Loucy (cell line): ENCODE measurements around the gene ARSG.
A peak's percentile ranks its signal among the peaks of the same experiment; 100 is the strongest.

Experiments
- H2AFZ ChIP-seq: fragments of 200-600 bp; sonication (generic); 2 replicates; pipeline ENCODE4 v1.6.0; 2016; ENCODE audit warnings: antibody characterized with exemption, mild to moderate bottlenecking, low read length, moderate library complexity
- H3F3A ChIP-seq: fragments of 200-600 bp; 2 replicates; pipeline ENCODE4 v1.6.0; 2016; ENCODE audit warnings: antibody characterized with exemption, low read depth, mild to moderate bottlenecking
- H3K27me3 ChIP-seq: fragments of 200-600 bp; sonication (generic); 2 replicates; pipeline ENCODE4 v1.6.1; 2014; ENCODE audit warnings: low read length, mild to moderate bottlenecking; ENCODE audit not compliant: insufficient read depth, poor library complexity, severe bottlenecking
- H3K36me3 ChIP-seq: fragments of 200-600 bp; sonication (generic); 2 replicates; pipeline ENCODE4 v1.6.1; 2016; ENCODE audit warnings: low read length; ENCODE audit not compliant: insufficient read depth
- H3K4me1 ChIP-seq: fragments of 200-600 bp; sonication (generic); 2 replicates; pipeline ENCODE4 v1.5.1; 2014; ENCODE audit warnings: low read length, mild to moderate bottlenecking; ENCODE audit not compliant: insufficient read depth, poor library complexity, severe bottlenecking
- H3K4me2 ChIP-seq: fragments of 200-600 bp; sonication (generic); 2 replicates; pipeline ENCODE4 v1.6.0; 2014; ENCODE audit warnings: antibody characterized with exemption, low read length, low read depth, mild to moderate bottlenecking; ENCODE audit not compliant: poor library complexity, severe bottlenecking
- H3K4me3 ChIP-seq: fragments of 200-600 bp; sonication (generic); 2 replicates; pipeline ENCODE4 v1.5.1; 2014; ENCODE audit warnings: low read length, mild to moderate bottlenecking, mixed read lengths; ENCODE audit not compliant: poor library complexity, severe bottlenecking
- H3K79me2 ChIP-seq: fragments of 200-600 bp; sonication (generic); 2 replicates; pipeline ENCODE4 v1.6.1; 2014; ENCODE audit warnings: low read length; ENCODE audit not compliant: insufficient read depth
- H3K9ac ChIP-seq: fragments of 200-600 bp; sonication (generic); 2 replicates; pipeline ENCODE4 v1.6.0; 2014; ENCODE audit warnings: mild to moderate bottlenecking, low read depth, low read length, moderate library complexity; ENCODE audit not compliant: poor library complexity, severe bottlenecking
- H3K9me2 ChIP-seq: fragments of 200-600 bp; sonication (generic); replicated peaks from 2 replicates; pipeline ENCODE4 v1.6.1; 2016; ENCODE audit warnings: low read depth, low read length, mixed read lengths
- H3K9me3 ChIP-seq: fragments of 200-600 bp; sonication (generic); 2 replicates; pipeline ENCODE4 v1.6.1; 2014; ENCODE audit warnings: mild to moderate bottlenecking, antibody characterized with exemption, low read length, low read depth; ENCODE audit not compliant: insufficient read depth
- H4K20me1 ChIP-seq: fragments of 200-600 bp; sonication (generic); 2 replicates; pipeline ENCODE4 v1.6.0; 2014; ENCODE audit warnings: antibody characterized with exemption, low read length, mild to moderate bottlenecking; ENCODE audit not compliant: insufficient read depth, poor library complexity, severe bottlenecking
- CTCF ChIP-seq: fragments of 200-600 bp; sonication (generic); conservative IDR thresholded peaks from 2 replicates; pipeline ENCODE4 v1.5.1; 2014; ENCODE audit warnings: mild to moderate bottlenecking, antibody characterized with exemption, low read length
- EZH2phosphoT487 ChIP-seq: fragments of 200-600 bp; IDR thresholded peaks from 2 replicates; pipeline ENCODE4 v1.6.1; 2018; ENCODE audit warnings: antibody characterized with exemption, mild to moderate bottlenecking, moderate library complexity, borderline replicate concordance

Gene ARSG

GRCh38 chr17:68452724-68453290 lies 161.5 kb downstream of the ARSG start:
- H3K4me1 ChIP-seq: peaks cover 21% of the 10 kb centered on the region
- H3K4me3 ChIP-seq: no peak overlapping the region
- TF ChIP-seq EZH2phosphoT487: no peak
- no peak for TF ChIP-seq CTCF
- no peaks in the 10 kb centered on the region for H3K27me3 ChIP-seq
- no peak overlapping the region for H2AFZ ChIP-seq
- H3K4me2 ChIP-seq: no peak overlapping the region
- H3K79me2 ChIP-seq: peaks cover 10% of the 10 kb centered on the region; the same call in 1 of the 2 replicates
- H3K9me2 ChIP-seq: no peaks in the 10 kb centered on the region
- no peaks in the 10 kb centered on the region for H3K9me3 ChIP-seq
- H3K36me3 ChIP-seq: 0 out of 2 replicates have a peak, but pooled peaks cover 3% of the 10 kb centered on the region
- no peak overlapping the region for H3K9ac ChIP-seq
- no peaks in the 10 kb centered on the region for H3F3A ChIP-seq
- H4K20me1 ChIP-seq: no peaks in the 10 kb centered on the region

- no peaks in the 10 kb centered on the region for H3K9me2 ChIP-seq
- no peaks in the 10 kb centered on the region for H4K20me1 ChIP-seq
- peaks cover 10% of the 10 kb centered on the region; the same call in 1 of the 2 replicates for H3K79me2 ChIP-seq
- H3K4me1 ChIP-seq: peaks cover 27% of the 10 kb centered on the region
- H3K4me2 ChIP-seq: peak overlapping the region; percentile 95
- peak overlapping the region; percentile 80 for H3K9ac ChIP-seq
- no peak overlapping the region for H2AFZ ChIP-seq
- no peaks in the 10 kb centered on the region for H3K27me3 ChIP-seq
- 0 out of 2 replicates have a peak, but pooled peaks cover 3% of the 10 kb centered on the region for H3K36me3 ChIP-seq
- no peaks in the 10 kb centered on the region for H3F3A ChIP-seq
- H3K4me3 ChIP-seq: no peak overlapping the region
- no peaks in the 10 kb centered on the region for H3K9me3 ChIP-seq
- no peak for TF ChIP-seq EZH2phosphoT487
- TF ChIP-seq CTCF: no peak
These were observed 162.8 kb downstream of the ARSG start for GRCh38 chr17:68453991-68454665.

- peak overlapping the region; percentile 80 for H3K9ac ChIP-seq
- H3K4me2 ChIP-seq: peak overlapping the region; percentile 95
- H3K4me3 ChIP-seq: peak overlapping the region; percentile 86
- TF ChIP-seq CTCF: no peak
- no peak for TF ChIP-seq EZH2phosphoT487
- H3K36me3 ChIP-seq: no peaks in the 10 kb centered on the region
- no peaks in the 10 kb centered on the region for H4K20me1 ChIP-seq
- H3K27me3 ChIP-seq: no peaks in the 10 kb centered on the region
- H3F3A ChIP-seq: no peaks in the 10 kb centered on the region
- H3K79me2 ChIP-seq: peaks cover 10% of the 10 kb centered on the region; the same call in 1 of the 2 replicates
- peaks cover 38% of the 10 kb centered on the region for H3K4me1 ChIP-seq
- H3K9me3 ChIP-seq: no peaks in the 10 kb centered on the region
- H2AFZ ChIP-seq: no peak overlapping the region
- H3K9me2 ChIP-seq: no peaks in the 10 kb centered on the region
These were observed 164.6 kb downstream of the ARSG start for GRCh38 chr17:68455901-68456338.
